ENCODE data around the gene SPOCK3.

GRCh38 chr4:166996216-166996615, 238.1 kb downstream of the SPOCK3 start:
- TF ChIP-seq POLR2A (IDR thresholded peaks at IDR 0.05; ENCODE audit: low read depth, low read length) (no peak), POLR2AphosphoS5 (IDR thresholded peaks at IDR 0.05; ENCODE audit: low read depth, low read length) (no peak), TAF1 (IDR thresholded peaks at IDR 0.05; ENCODE audit: borderline replicate concordance, low read depth, low read length) (no peak)
